HG02610 (cell line): ENCODE measurements around the gene C1QL1.
"Not testable (repeated sequence)": the region's sequence is repeated elsewhere in the genome, so short reads cannot be mapped to it uniquely, and the experiment has no call there.

ENCODE experiments used
- ATAC-seq: cut with Tn5 transposase; IDR thresholded peaks from one replicate; pipeline ENCODE4 v1.9.1; 2021; ENCODE audit warnings: mild to moderate bottlenecking, moderate library complexity; ENCODE audit not compliant: unreplicated experiment

Gene C1QL1

DNA sequence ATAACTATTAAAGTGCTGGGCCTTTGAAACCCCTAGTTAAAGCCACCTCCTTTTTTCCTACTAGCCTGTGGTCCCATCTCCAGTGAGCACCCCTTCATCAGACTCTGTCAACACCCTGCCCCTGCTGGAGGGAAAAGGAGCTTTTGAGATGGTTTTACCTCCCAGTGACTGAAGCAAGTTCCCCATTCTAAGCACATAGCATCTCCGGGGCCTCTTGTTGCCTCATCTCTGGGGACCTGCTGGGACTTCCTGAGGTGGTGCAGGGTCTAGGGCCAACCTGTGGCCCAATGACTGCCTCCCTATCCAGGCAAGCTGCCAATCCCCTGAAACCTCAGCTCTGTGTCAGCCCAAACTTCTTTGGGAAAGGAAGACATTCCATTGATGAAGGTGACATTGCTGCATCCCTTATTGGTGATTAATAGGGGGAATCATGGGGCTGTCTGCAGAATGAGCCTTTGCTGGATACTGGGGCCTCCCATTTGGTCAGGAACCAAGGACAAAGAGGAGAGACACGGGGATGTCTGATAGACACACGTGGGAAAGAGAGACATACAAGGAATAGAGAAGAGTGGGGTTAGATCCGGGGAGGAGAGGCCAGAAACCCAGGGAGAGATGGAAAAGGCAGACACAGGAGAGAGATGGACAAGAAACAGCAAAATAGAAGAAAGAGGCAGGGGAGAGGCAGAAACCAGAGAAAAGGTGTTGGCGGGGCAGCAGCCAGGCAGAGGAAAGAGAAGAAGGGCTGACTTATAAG, 2.4 kb downstream of the C1QL1 start:
- no peak for ATAC-seq

- no peak for ATAC-seq
Measured at GRCh38 chr17:44961921-44962350, 6.2 kb downstream of the C1QL1 start.

DNA sequence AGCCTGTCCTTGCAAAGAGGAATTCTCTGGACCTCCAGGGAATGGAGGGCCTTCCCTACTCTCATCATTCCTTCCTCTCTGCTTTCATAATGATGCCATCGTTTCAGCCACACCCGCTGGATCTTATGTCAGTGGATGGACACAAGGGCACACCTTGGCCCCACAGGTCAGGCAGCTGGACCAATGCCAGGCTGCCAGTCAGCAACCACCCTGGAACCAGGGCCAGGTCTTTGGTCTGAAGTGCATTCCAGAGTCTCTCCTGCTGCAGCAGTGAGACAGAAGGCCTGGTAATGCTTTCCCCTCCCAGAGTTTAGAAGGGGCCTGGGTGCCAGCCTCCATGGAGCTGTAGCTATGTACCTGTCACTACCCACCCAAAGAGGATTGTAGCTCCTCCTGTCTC, 7.4 kb downstream of the C1QL1 start:
- ATAC-seq, result no peak

DNA sequence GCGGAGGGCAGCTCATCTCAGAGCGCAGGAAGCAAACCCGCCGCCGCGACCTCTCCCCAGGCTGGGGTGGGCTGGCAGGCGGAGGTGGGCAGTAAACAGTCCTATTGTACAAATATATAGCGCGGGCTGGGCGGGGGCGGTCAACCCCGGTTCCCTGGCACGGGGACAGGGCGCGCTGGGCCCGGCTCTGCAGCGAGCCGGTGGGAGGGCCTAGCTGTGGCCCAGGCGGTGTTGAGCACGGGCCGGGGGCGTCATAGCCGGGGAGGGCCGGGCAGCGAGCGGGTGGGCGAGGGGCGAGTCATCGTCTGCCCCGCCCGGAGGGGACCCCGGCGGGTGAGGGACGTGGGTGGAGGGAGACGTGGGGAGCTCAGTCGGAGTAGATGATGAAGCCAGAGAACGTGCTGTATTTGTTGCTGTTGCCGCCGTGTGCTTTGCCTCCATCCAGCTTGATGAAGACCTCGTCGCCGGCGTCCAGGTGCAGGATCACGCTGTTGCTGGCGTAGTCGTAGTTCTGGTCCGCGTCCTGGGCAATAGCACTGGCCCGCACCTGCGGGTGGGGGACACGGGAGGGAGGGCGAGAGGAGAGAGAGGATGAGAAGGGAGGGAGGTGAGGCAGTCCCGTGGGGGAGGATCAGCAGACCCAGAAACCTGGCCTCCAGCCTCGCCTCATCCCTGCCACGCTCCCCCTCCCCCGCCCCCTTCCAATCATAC, 8.1 kb downstream of the C1QL1 start:
- ATAC-seq, result no peak

DNA sequence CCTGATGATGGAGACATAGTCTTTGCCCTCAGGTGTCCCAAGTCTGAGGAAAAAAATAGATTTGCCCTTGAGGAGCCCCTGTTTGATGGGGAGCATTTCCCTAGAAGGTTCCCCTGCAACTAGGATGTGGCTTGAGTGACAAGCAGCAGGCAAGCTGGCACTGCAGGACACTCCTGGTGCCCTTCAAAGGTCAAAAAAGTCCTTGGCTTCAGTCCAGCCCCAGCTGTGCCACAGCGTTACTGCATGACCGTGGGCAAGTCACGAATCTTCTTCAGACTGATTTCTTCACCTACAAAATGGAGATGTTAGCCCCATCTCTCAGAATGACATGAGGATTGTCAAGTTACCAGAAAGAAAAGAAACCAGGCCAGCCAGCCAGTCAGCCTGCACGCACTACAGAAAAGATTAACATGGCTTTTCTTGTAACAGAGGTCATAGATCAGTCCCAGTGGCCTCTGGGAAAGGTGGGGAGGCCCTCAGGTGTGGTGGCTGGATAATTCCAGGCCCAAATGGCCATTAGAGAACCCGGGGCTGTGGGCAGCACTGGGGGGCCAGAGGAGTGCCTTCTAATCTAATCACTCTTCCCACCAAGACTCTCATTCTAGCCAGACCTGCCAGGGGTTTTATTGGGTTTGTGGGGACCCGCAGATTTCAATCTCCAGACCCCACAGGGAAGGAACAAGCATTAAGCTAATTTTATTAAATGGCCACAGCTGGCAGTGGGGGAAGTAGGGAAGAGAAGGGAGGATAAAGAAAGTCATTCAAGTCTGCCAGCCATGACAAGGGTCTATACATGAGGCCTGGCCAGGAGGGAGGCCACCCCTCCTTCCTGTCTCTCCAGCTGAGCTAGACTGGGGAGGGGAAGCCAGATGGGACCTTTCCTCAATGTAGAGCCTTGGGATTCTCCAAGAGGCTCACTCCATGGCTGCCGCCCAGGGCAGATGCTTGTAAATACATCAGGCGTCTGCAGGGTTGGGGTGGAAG, 10.8 kb downstream of the C1QL1 start:
- no peak for ATAC-seq

- ATAC-seq, result no peak
Measured at GRCh38 chr17:44955674-44956425, 12.3 kb downstream of the C1QL1 start.

- ATAC-seq, result no peak
Measured at GRCh38 chr17:44952946-44953475, 15.1 kb downstream of the C1QL1 start.

- ATAC-seq, result no peak
Measured at GRCh38 chr17:44948315-44948795, 19.7 kb downstream of the C1QL1 start.

- ATAC-seq, result peak; percentile 91
Measured at GRCh38 chr17:44947461-44948314, 20.4 kb downstream of the C1QL1 start, which contains the start of gene KIF18B. Gene KIF18B (minus strand): TSS chr17:44947773. CDS start chr17:44936344, 11,429 bp downstream.

DNA sequence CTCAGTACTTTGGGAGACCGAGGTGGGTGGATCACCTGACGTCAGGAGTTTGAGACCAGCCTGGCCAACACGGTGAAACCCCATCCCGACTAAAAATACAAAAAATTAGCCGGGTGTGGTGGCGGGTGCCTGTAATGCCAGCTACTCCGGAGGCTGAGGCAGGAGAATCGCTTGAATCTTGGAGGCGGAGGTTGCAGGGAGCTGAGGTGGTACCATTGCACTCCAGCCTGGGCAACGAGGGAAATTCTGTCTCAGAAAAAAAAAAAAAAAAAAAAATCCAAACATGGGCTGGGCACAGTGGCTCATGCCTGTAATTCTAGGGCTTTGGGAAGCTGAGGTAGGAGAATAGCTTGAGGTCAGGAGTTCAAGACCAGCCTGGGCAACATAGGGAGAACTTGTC, 22.5 kb downstream of the C1QL1 start:
- ATAC-seq, result not testable (repeated sequence)

DNA sequence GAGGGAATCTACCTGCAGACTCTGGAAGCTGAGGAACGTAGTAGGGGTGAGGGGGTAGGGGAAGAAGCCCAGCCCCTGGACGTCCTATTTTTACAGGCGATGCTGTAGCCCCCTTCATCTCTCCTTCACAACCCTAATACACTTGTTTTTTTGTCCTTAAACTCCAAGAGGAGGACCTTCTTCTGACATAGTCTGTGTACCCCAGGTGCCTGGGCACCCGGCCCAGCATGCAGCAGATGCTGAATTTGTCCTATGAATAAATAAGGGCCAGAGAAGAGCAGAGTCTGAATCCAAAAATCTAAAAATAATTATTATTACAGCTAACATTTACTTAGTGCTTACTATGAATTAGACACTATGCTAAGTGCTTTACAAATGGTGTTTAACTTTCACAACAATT, 25.6 kb downstream of the C1QL1 start:
- no peak for ATAC-seq

DNA sequence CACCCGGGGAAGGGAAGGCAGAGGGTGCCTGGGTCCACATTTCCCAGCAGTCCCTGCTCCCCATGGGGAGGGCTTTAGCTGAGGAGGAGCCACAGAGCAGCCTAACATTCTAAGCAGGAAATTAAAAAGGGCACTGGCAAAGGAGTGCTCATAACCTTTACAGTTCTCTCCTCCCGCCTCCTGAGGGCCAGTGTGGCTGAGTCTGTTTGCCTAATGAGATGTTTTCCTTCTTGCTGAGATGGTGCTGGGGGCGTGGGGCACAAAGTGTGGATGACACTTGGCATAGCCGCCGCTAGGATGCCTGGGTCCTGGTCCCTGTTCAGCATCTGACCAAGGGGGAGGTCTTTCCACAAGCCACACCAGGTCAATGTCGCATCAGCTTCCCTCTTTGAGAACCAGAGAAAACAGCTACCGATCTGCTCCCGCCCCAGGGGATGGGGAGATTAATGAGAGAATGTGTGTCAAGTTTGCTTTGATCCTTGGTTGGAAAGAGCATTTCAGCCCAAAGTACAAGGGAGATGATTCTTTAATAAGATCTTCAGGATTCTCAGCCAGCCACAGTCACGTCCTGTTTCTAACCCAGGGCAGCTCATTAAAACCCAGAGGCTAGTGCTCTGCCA, 26.3 kb downstream of the C1QL1 start:
- ATAC-seq, result no peak

DNA sequence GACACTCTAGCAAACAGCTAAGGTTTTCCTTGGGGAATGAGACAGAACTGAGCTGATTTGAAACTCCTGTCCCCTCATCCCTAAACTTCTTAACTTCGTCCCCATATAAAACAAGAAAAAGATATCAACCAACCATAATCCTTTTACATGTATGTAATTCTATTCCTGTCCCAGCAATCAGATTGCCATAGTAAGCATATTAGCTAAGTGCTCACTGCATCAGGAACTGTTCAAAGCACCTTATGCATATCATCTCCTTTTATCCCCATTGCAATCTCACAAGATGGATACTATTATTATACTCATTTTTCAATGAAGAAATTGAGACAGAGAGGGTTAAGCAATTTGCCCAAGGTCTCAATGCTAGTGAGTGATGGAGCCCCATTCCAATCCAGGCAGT, 27.3 kb downstream of the C1QL1 start:
- no peak for ATAC-seq

- no peak for ATAC-seq
Measured at GRCh38 chr17:44940317-44940716, 27.8 kb downstream of the C1QL1 start.

GRCh38 chr17:44935116-44935515, 33.0 kb downstream of the C1QL1 start:
- ATAC-seq, result no peak

GRCh38 chr17:44934745-44935105, 33.4 kb downstream of the C1QL1 start:
- no peak for ATAC-seq

DNA sequence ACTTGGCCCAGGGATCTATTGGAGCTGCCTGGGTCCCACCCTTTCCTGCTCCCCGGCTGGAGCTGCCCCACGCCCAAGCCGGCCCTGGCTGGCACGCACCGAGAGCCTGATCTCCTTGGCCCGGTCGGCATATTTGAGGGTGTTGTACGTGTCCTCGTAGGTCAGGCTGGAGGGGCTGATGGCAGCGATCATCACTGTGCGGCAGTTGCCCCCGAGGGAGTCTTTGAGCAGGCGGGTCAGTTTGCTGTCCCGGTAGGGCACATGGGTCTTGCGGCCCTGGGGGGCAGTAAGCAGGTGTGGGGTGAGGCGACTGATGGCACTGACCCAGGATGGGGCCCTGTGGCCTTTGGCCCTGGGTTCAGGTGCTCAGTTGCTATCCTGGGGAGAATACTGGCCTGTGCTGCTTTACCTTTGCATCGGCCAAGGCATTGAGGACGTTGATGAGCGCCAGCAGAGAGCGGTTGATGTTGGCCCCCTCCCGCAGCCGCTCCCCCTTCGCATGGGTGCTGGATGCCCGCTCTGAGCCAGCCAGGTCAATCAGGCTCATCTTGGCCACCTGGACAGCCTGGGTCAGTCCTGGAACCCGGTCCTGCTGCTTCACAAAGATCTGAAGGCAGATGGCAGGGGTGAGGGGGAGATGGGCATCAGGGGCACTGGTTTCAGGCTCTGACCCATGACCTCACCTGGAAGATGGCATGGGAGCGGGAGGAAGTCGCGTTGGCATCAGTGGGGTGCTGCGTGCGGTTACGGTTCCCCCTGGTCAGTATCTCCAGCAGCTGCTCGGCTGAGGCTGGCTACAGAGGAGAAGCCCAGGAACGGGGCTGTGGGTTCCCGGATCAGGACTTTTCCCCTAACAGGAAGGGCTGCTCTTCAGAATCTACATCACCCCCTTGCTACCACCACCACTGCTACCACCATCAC, 34.0 kb downstream of the C1QL1 start:
- no peak for ATAC-seq

DNA sequence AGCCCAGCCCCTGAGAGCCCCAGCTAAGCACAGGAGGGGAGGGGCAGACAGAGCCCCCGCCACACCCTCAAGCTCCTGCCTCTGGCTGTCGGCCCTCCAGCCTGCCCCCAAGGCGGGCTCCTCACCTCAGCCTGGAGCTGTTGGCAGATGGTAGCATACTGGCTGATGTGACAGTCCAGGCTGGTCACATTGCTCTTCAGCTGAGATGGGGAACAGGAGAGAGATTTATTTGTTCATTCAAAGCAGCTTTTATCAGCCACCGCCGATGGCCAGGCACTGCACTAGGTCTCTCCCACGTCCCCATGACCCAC, 35.4 kb downstream of the C1QL1 start:
- ATAC-seq, result no peak
